ENCODE data around the gene TCFL5.
A peak's percentile ranks its signal among the peaks of the same experiment; 100 is the strongest.

Gene TCFL5

DNA sequence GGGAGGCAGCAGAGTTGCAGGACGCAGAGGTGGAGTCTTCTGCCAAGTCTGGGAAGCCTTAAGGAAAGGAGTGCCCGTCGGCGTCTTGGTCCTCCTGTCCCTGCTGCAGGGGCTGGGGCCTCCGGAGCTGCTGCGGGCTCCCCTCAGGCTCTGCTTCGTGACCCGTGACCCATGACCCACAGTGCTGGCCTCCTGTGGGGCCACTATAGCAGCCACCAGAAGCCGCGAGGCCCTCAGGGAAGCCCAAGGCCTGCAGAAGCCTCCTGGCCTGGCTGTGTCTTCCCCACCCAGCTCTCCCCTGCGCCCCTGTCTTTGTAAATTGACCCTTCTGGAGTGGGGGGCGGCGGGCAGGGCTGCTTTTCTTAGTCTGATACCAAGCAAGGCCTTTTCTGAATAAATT lies 48.0 kb downstream of the TCFL5 start:
- no peak for DNase-seq

DNA sequence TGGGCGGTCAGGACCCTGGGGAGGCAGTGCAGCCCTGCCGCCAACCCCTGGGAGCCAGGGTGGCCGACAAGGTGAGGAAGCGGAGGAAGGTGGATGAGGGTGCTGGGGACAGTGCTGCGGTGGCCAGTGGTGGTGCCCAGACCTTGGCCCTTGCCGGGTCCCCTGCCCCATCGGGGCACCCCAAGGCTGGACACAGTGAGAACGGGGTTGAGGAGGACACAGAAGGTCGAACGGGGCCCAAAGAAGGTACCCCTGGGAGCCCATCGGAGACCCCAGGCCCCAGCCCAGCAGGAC lies 48.8 kb downstream of the TCFL5 start:
- no peak for DNase-seq

DNA sequence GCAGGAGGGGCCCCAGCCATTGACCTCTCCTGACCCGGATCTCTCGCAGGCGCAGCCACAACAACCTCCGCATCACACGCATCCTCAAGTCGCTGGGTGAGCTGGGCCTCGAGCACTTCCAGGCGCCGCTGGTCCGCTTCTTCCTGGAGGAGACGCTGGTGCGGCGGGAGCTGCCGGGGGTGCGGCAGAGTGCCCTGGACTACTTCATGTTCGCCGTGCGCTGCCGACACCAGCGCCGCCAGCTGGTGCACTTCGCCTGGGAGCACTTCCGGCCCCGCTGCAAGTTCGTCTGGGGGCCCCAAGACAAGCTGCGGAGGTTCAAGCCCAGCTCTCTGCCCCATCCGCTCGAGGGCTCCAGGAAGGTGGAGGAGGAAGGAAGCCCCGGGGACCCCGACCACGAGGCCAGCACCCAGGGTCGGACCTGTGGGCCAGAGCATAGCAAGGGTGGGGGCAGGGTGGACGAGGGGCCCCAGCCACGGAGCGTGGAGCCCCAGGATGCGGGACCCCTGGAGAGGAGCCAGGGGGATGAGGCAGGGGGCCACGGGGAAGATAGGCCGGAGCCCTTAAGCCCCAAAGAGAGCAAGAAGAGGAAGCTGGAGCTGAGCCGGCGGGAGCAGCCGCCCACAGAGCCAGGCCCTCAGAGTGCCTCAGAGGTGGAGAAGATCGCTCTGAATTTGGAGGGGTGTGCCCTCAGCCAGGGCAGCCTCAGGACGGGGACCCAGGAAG lies 49.3 kb downstream of the TCFL5 start:
- no peak for DNase-seq

DNA sequence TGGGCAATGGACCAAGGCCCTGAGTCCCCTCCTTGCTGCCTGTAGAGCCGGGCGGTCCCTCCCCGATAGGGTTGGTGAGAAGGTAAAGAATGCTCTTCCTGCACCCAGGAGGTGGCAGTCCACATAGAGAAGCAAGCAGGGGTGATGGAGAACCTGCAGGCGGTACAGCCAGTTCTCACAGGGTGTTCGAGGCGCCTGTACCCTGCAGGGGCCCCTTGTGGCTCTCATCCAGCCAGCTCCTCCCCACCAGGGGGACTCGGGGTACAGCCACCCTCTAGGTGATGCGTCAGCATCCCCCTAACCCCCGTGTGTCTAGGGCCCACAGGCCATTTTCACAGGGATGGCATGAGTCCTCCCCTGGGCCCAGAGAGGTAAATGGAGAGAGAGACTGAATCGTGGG lies 49.9 kb downstream of the TCFL5 start:
- DNase-seq: no peak

DNA sequence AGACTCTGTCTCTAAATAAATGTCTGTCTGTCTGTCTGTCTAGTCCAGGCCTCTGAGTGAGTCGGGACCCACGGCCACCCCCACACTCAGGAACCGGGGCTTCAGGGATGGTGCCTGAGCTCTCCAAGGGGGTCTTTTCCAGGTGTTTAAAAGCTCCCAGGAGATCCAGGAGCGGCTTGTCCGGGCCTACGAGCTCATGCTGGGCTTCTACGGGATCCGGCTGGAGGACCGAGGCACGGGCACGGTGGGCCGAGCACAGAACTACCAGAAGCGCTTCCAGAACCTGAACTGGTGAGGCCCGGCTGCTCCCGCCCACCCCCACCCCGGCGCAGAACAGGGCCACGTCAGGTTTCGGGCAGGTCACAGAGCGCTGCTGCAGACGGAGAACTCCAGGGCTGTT lies 50.3 kb downstream of the TCFL5 start:
- DNase-seq: no peak

DNA sequence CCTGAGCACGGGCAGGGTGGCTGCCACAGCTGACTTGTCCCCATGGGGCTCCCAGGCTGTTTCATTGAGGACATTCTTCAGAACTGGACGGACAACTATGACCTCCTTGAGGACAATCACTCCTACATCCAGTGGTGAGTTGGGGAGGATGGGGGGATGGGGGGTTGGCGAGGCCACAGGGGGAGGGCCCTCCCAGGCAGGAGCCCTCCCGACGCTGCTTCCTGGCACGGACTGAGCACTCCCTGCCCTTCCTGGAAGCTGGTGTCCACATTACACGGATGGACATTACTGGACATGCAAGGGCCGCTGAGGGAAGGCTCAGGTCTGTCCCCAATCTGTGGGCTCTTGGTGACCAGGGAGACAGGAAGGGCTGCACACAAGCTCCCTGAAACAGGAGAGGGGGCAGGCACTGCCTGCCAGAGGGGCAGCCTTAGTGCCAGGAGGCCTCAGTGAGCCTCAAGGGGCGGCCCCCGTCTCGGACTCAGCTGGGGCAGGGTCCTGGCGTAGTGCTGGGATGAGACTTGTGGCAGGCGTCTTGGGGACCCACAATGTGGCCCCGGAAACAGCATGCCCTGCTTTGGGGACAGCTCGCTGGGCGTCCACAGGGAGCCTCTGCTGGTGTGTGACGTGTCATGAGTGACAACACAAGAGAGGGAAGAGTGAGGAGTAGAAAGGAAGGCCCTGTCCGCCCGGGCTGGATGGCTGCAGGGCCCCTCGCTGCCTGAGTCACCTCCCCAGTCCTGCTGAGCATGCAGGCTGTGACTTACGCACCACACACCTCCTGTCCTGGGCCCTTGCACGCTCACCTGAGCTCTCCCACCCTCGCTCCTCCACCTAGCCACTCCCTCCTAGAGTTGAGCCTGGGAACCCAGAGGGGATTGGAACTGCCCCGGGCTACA lies 51.8 kb downstream of the TCFL5 start:
- DNase-seq: no peak

DNA sequence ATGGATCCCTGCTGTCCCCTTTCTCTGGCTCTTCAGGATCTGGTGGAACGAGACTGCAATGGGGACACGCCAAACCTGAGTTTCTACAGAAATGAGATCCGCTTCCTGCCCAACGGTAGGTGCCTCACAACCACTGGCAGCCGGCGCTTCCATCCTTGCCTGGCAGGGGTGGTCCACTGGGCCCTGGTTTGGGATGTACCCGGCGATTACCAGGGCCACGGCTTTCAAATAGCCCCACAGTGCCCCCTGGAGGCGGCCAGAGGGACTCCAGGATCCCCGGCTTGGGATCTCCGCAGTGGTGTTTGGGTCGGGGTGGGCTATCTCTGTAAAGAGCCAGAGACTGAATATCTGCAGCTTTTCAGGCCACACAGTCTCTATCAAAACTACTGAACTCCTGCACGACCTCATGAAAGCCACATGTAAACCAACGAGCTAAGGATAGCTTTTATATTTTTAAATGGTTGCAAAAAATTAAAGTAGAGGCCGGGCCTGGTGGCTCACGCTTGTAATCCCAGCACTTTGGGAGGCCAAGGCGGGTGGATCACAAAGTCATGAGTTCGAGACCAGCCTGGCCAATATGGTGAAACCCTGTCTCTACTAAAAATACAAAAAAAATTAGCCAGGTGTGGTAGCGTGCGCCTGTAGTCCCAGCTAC lies 53.3 kb downstream of the TCFL5 start:
- DNase-seq: peak in 45 of 56 donors; percentile 11 to 82 (median 45)

DNA sequence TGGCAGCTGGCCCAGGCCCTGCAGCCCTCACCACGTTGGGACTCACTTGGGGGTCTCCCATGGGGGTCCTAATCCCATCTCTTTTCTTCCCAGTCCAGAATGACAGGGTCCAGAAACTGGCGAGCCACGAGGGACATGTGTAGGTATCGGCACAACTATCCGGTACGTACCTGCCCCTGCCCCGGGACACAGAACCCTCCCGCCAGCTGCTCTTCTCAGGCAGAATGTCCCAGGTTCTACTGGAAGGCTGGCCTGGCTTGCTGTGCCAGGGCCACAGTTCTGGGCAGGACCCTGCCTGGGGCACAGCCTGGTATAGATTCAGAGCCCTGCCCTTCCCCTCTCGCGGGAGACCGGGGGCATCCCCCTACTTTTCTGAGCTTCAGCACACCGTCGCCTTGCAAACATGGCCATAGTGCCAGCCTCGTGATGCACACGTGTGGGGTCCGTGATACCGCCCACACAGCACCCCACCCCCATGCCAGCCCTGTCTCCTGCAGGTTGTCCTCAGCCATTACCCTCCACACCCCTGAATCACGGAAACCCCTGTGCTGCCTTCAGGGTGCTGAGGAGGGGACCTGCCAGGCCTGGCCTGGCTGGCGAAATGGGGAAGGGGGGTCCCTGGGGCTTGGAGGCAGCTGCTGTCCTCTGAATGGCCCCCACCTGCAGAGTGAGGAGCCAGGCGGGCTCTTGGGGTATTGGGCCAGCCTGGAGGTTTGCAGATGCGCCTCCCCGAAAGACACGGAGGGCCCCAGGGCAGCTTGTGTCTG lies 54.0 kb downstream of the TCFL5 start:
- DNase-seq: no peak

DNA sequence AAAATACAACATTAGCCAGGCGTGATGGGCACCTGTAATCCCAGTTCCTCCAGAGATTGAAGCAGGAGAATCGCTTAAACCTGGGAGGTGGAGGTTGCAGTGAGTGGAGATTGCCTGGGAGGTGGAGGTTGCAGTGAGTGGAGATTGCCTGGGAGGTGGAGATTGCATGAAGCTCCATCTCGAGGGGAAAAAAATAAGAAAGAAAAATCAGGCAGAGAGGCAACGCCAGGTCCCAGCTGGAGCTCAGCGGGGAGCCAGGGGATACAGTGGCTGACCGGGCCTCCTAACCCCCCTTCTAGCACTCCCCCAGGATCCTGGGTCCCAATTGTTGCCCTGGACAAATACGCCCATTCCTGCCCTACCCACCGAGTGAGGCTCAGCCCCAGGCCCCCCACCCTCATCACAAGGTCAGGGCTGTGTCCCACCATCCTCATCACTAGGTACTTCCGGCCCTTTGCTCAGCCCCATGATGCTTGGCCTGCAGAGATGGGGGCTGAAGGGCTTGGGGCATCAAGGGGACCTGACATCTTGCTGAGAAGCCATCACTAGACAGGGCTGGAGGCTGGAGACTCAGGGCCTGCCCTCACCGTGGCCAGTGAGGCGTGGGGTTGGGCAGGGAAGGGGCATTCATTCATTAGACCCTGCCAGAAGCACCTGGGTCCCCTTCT lies 55.1 kb downstream of the TCFL5 start:
- DNase-seq: no peak

DNA sequence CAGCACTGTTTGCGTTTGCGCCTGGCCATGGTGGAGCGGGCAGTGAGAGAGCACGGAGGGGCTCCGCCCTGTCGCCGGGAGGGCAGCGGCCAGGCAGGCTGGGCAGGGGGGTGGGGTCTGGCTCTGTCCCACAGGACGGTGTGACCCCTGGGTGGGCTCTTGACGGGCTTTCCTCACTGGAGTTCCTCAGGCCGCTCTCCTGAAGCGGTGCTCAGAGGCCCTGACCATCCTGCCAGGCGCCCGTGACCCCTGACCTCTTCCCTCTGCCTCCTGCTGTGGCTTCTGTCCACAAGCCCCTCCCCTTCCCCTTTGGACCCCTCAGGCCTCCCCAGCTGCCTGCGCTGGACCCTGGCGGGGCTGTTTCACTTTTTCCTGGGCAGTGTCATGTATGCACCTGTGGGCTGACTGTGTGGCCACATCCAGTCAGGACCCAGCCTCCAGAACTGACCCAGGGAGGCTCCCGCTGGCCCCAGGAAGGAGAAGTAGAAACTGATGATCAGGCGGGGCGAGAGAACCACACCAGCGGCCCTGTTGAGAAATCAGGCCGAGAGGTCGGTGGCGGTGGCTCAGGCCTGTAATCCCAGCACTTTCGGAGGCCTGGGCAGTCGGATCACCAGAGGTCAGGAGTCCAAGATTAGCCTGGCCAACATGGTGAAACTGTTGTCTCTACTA lies 55.8 kb downstream of the TCFL5 start:
- DNase-seq: peak in 1 of 56 donors; percentile 24

DNA sequence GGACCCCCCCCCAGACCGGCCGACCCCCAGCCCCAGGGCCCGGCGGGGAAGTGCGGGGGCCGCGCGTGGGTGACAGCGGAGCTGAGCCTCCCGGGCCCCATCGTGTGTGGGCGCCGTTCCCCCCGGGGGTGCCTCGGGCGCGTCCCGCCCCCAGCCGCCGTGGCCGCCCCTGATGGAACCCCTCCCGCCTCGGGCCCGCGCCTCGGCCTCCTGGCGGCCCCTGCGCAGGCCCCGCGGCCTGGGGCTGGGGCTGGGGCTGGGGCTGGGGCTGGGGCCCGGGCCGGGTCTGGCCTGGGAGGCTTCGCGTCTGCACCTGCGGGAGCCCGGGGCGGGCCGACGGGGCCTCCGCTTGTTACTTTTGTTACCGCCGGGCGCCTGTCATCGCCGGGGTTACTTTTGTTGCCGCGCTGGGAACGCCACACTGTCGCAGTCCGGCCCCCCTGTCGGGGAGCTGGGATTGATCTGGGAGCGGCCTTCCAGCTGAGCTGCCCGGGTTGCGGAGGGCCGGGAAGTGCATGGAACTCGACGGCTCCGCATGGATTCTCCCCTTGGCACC lies 56.4 kb downstream of the TCFL5 start:
- peak in 3 of 56 donors; percentile 24 to 59 (median 25) for DNase-seq

DNA sequence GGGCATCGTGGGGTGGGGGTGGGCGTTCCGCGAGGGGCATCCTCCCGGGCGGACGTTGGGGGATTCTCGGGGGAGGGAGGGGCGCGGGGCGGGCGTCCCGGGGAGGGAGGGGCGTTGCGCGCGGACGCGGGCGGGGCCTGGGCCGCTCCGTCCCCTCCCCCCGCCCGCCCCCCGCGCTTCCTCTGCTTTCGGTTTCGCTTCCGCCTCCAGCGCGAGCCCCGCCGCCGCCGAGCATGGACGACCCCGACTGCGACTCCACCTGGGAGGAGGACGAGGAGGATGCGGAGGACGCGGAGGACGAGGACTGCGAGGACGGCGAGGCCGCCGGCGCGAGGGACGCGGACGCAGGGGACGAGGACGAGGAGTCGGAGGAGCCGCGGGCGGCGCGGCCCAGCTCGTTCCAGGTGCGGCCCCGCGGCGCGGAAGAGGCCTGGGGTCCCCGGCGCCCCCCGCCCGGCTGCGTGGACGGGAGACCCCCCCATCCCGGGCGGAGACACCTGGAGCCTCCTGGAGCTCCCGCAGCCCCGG lies 56.9 kb downstream of the TCFL5 start, which contains the start of gene OGFR:
Gene OGFR (plus strand): TSS at position 209 of the 528 bp plus-strand sequence. CDS start 25 bp downstream, at position 234.
- DNase-seq: peak in 41 of 56 donors; percentile 15 to 77 (median 45)

DNA sequence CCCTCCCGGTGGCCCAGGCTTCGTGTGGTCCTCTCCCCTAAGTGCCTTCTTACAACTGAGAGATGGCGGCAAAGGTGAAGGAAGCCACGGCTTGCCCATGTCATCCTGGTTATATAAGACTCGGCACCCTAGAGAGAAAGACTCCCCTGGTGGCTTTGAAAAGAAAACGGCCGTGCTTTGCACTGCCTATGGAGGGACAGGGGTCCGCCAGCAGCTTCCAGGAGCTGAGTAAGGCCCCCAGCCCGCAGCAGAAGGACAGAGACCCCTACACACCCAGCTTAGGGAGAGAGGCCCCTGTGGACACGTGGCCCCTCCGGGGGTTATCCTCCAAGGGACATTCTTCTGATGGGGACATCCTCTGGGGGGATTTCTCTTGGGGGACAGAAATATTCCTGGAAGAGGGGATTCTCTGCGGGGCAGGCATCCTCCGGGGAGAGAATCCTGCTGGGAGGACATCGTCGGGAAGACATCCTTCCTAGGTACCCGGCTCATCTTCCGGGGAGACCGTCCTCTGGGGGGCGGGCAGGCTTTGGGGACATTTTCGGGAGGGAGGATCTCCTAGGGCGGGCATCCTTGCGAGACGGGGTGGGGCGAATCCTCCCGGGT lies 57.5 kb downstream of the TCFL5 start:
- DNase-seq: peak in 9 of 56 donors; percentile 37 to 70 (median 45)

DNA sequence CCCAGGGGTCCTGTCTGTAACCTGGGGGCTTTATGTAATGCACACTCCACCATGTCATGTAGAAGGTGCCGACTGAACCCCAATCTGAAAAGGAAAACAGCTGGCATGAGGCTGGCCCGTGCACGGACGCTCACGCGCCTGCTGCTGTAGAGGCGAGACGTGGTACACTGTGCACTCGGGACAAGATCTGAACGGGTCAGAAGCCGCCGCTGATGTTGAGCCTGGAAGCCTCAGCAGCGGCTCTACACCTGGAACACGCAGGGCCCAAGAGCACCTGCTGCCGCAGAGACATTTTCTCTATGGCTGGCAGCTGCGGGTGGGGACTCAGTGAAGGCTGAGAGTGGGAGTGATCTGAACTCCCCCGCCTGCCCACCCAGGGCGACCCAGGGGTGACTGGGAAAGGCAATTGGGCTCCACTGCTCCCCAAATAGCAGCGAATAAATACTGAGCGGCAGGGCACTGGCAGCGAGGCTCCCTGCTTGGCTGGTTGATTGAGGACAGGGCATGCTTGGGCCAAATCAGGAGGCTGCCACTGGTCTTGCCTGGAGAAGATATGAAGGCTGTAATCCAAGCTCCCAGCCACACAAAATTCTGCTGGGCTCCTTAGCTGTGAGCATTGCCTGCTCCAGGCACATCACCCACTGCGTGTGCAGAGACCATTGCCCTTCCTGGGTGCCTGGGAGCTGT lies 59.5 kb downstream of the TCFL5 start:
- peak in 1 of 56 donors; percentile 46 for DNase-seq

DNA sequence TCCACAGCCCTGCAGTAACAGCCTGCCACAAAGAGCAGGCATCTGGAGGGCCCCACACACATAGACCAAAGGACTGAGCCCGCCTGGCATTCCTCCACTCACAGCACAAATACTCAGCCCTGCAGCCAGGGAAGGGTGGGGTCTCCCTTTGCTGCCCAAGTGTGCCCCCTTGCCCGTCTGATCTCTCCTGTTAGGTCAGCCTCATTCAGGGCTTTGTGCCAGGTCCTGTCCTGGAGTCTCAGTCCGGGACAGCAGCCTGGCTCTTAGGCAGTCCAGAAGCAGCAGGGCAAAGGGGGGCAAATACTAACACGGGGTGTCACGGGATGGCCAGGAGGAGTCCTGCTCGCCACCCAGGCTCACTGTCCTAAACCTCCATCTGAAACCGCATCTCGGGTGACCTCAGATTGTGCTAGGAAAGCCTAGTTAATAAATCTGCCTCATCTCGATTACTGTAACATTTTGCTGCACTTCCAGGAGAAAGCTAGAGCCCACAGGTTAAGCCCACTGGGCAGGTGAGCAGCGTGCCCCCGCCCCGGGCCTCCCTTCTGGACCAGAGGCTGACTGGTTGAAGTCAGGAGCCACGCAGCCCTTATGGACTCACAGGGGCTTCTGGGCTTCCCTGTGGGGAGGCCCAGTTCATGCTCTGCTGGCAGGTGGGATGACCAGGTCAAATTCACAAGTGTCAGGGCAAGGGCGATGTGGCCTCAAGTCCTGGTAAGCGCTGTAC lies 60.2 kb downstream of the TCFL5 start:
- DNase-seq: no peak

DNA sequence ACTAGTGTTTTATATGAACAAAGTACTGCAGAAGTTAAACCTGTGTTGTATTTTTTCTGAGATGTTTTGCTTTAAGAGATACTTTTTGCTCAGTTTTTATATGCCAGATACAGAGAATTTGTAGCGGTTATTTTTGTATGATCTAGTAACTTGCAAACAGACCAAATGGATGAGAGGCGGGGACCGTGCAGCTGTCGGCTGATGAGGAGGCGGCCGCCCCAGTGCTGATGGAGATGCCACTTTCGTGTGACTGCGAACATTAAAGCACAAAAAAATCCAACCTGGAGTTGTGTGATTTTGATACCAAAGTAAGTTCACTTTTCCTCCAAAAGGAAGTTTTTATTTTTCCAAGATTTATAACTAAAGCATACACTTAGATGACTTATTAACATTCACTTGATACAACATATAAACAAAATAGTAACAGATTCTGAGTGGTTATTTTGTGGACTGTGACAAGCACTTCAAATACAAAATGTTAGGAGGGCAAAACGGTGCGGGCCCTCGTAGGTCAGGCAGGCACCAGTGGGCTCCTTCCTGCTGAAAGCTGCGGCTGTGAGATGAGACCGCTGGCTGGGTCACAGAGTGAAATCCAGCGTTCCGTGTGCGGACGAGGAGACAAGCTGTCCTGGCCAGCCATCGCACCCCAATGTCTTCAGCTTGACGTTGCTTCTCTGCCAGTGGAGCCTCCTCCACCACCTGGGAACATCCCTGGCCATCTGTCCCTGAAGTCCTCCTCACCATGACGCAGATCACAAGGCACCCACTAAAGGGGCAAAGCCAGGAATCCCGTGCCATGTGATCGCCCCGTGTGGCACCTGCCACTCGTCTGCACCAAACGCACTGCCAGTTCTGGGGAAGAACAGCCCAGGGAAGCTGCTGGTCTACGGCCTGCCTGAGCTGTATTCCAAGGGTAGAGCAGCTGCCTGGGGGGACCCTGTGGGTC lies 61.0 kb downstream of the TCFL5 start:
- DNase-seq: peak in 16 of 56 donors; percentile 11 to 76 (median 37)

DNA sequence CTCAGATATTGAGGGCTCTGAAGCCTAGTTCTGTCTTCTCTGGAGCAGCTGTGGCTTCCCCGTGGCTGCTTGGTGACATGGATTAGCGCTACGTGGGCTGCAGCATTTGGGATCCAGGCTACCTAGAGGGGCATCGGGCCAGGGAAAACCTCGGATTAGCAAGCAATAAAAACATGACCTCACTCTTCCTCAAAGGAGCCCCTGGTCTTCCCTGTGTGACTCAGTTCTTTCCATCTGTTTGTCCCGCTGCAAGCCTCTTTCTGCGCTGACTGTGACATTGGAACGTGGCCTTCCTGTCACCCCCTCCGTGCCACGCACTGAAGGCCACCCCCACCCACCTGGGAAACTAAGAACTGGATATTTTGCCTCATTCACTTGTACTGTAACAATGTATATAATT lies 61.7 kb downstream of the TCFL5 start:
- DNase-seq: no peak

Measured in nucleus accumbens (tissue), 56 donors.